GM19328 (cell line): Measurements from ENCODE around the gene TCF19.
"Not testable (repeated sequence)": the region's sequence is repeated elsewhere in the genome, so short reads cannot be mapped to it uniquely, and the experiment has no call there.

Source experiments
- ATAC-seq: cut with Tn5 transposase; IDR thresholded peaks from one replicate; pipeline ENCODE4 v1.9.1; 2021; ENCODE audit warnings: mild to moderate bottlenecking, moderate library complexity; ENCODE audit not compliant: unreplicated experiment

TCF19 gene

DNA sequence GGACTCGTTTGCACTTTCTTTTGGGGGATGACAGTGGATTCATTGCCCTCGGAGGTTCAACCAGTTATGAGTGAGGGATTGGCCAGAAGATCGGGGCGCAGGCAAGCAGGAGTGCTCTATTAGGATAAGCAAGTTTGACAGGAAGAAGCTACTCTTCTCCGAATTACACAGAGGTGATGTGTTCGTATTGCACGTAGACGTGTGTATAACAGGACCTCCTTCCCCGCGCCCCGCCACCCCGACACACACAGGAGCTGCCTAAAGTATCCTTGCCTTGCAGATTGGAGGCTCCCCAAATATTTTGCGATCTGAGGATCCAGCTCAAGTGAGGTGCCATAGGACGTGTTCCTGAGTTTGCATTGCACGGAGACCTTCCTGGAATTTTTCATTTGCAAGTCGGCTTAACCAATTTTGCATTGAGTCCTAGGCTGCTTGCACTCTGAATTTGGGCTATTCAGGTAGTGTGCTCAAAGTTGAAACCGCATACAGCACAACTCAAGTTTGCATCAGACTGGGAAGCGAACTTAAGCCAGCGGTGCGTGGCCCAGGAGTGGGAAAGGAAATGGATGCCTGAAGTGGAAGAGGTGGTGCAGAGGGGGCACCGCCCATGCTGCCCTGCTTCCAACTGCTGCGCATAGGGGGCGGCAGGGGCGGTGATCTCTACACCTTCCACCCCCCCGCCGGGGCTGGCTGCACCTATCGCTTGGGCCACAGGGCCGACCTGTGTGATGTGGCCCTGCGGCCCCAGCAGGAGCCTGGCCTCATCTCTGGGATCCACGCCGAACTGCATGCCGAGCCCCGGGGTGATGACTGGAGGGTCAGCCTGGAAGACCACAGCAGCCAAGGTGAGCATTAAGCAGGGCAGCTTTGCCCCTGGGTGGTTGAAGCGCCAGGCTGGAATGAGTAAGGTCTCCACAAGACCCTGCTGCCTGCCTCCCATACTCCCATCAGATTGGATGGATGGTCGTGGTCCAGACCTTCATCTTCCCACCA is 770 bp downstream of the TCF19 start:
- ATAC-seq = no peak

DNA sequence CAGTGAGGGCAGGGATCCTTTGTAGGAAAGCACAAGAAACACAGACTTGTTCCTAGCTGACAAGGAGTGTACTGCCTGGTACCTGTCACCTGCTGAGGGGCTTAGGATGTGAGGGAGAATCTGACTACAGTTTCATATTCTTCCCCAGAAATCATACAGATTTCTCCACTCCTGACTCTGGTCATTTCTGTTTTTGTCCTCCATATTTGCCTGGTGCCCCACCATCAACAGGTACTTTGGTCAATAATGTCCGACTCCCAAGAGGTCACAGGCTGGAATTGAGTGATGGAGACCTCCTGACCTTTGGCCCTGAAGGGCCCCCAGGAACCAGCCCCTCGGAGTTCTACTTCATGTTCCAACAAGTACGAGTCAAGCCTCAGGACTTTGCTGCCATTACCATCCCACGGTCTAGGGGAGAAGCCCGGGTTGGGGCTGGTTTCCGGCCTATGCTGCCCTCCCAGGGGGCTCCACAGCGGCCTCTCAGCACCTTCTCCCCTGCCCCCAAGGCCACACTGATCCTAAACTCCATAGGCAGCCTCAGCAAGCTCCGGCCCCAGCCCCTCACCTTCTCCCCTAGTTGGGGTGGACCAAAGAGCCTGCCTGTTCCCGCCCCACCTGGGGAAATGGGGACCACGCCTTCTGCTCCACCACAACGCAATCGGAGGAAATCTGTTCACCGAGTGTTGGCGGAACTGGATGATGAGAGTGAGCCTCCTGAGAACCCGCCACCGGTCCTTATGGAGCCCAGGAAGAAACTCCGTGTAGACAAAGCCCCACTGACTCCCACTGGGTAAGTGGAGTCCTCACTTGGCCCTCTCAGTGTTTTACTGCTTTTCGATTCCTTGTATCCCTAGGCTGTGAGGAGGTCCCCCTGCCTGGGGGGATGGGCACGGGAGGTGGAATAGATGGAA is 3.1 kb downstream of the TCF19 start:
- ATAC-seq = no peak

DNA sequence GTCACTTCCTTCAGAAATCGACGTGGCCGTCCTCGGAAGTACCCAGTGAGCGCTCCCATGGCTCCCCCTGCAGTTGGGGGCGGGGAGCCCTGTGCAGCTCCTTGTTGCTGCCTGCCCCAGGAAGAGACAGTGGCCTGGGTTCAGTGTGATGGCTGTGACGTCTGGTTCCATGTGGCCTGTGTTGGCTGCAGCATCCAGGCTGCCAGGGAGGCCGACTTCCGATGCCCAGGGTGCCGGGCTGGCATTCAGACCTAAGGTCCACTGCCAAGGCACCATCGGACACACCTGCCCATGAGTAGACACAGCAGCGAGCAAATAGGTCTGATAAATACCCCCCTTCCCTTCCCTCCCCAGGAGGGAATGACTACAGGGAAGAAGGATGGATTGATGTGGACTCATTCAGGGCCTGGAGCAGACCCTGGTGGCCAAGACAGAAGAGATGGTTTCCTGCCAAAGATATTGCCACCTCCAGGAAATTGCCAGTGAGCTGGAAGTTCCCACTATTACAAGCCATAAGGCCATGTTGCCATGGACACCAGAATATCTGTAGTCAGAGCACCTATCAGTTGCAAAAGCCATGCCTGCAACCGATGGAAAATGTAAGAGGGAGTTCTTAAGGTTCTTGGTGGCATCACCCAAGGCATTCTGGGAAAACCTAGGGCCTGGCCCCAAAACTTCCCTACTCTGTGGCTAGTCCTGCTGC is 4.2 kb downstream of the TCF19 start:
- ATAC-seq = no peak

DNA sequence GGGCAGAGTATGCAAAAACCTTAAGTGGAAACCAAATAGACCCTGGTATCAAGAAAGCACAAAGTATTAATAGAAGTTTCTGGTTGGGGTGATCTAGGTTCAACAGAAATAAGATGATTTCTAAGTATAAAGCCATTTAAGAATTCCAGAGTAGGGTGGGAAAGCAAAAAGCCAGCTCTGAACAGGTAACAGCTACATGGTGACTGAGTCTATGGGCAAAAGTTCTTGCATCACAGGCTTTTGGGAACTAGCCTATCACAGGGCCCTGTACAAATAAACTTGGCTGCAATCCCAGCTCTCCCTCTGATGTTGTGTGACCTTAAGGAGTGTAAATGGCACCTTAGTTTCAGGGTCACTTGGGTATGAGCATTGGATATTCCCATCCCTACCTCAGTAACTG is 5.5 kb downstream of the TCF19 start:
- ATAC-seq = no peak

DNA sequence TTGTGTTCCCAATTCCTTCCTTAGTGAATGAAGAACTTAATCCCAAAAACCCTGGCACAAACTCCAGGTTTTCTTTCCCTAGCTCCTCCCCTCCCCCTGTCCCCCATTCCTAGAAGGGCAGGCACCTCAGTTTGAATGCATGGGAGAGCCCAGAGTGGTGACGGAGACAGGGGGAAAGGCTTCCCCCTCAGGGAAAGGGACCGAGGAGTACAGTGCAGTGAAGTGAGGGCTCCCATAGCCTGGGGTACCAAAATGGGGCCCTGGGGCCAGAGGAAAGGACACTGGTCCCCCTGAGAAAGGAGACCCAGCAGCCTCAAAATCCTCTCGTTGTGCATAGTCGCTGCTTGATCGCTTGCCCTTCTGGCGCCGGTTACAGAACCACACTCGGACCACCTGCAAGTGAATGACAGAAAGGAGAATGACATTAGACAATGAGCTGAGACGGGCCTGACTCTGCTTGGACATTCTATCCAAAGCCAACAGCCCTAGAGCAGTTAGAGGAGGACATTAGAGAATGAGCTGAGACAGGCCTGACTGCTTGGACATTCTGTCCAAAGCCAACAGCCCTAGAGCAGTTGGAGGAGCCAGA is 6.2 kb downstream of the TCF19 start:
- peak; percentile 7 for ATAC-seq

DNA sequence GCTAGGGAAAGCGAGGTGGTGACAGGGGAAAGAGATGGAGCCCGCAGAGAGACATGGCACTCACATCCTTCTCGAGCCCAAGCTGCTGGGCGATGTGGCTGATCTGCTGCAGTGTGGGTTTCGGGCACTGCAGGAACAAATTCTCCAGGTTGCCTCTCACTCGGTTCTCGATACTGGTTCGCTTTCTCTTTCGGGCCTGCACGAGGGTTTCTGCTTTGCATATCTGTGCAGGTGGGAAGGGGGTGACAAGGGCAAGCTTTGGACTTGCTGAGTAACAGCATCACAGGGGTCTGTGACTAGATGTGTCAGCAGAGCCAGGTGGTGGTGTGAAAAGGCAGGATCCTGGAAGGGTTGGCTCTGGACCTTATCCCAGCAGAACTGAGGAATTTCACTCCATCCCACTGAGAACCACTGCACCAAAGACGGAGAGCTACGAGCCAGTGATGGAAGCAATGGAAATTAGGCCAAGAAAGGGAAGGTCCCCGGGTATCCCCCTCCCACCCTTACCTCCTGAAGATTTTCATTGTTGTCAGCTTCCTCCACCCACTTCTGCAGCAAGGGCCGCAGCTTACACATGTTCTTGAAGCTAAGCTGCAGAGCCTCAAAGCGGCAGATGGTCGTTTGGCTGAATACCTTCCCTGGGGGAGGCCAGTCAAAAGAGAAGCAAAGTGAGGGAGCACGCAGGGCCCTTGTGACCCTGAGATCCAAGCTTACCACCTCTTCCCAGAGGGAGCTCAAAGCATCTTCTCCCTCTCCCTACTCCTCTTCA is 6.9 kb downstream of the TCF19 start:
- peak; percentile 67 for ATAC-seq

DNA sequence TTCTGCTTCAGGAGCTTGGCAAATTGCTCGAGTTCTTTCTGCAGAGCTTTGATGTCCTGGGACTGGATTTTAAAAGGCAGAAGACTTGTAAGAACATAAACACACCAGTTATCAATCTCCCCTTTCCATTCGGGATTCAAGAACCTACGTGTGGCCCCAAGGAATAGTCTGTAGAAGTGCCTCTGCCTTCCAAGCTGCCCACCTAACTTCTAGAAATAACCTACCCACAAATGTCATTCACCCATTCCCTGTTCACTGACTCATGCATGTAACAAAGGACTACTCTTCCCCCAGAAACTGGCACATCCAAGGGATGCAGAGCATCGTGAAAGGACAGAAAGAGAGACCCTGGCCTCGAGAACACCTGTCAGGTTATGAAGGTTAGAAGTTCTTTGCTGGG is 7.6 kb downstream of the TCF19 start:
- no peak for ATAC-seq

DNA sequence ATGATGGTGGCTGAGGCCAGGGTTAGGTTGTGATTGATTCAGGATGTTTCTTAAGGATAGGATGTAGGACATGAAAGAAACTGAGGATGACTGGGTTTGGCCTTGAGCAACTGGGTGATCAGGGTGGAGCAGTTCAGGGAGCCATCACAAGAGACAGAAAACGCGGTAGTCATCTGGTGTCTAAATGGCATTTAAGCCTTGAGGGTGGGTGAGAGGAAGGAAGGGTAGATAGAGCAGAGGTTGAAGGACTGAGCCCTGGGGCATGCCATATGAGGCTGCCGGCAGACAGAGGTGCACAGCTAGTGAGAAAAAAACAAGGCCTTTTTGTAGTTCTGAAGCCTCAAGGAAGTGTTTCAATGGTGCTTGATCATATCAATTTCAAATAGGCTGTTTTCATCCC is 10.2 kb downstream of the TCF19 start:
- no peak for ATAC-seq

DNA sequence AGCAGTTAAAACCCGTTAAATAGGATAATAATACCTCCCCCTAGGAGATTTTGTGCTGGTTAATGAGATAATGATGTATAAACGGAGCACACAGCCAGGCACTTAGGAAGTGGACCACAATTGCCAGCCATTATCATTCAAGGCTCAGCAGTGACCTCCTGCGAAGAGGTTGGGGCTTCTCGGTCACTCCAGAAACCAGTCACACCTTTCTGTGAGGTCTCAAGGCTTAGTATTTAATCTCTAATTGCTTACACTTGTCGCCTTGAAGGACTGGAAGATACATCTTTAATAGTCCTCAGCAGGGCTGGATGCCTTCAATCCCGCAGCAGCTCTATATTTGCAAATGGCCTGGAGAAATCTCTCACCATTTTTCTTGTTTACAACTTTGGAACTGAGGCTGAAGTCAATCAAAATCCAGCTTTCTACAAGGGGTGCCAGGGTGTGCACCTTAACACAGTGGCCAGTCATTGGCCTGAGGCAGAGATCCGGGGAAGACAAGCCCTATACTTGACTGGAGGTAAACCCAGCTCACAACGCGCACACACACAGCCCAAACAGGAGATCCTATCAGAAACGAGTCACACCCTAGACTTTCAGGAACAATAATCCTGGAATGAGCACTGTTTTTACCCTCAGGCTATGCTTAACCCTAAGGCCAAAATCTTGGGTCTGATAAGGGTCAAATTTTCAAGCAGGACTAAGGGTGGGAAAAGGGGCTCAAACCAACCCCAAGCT is 10.9 kb downstream of the TCF19 start:
- no peak for ATAC-seq

DNA sequence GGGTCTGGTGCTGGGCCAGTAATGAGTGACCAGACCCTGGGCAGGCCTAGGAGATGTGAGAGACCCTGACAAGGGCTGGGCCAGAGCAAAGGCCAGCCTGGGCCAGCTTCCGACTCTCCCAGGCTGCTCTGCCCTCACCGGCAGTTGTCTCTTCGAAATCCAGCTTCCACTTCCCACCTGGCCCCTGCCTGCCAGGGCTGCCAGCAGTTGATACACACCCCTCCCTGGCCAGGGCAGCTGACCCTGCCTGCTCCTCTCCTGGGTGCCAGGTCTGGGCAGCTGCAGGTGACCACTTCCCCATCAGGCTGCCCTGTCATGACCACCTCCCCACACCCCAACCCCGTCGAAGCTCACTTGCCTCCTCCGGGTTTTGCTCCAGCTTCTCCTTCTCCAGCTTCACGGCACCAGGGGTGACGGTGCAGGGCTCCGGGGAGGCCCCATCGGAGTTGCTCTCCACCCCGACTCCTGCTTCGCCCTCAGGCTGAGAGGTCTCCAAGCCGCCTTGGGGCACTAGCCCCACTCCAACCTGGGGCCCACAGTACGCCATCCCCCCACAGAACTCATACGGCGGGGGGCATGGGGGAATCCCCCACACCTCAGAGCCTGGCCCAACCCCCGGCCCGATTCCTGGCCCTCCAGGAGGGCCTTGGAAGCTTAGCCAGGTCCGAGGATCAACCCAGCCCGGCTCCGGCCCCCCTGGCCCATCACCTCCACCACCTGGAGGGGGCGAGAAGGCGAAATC is 11.6 kb downstream of the TCF19 start:
- ATAC-seq = not testable (repeated sequence)

DNA sequence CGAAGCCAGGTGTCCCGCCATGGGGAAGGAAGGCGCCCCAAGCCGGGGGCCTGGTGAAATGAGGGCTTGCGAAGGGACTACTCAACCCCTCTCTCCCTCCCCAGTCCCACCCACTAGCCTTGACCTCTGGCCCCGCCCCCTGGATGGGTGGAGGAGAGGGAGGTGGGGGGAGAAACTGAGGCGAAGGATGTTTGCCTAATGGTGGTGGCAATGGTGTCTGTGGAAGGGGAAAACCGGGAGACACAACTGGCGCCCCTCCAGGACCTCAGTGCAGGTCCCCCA is 12.2 kb downstream of the TCF19 start, which contains the start of gene POU5F1:
Gene POU5F1, minus strand, starts transcription at position 83 of the 282 bp plus-strand sequence. Its CDS starts 62 bp downstream, at position 21.
- no peak for ATAC-seq

DNA sequence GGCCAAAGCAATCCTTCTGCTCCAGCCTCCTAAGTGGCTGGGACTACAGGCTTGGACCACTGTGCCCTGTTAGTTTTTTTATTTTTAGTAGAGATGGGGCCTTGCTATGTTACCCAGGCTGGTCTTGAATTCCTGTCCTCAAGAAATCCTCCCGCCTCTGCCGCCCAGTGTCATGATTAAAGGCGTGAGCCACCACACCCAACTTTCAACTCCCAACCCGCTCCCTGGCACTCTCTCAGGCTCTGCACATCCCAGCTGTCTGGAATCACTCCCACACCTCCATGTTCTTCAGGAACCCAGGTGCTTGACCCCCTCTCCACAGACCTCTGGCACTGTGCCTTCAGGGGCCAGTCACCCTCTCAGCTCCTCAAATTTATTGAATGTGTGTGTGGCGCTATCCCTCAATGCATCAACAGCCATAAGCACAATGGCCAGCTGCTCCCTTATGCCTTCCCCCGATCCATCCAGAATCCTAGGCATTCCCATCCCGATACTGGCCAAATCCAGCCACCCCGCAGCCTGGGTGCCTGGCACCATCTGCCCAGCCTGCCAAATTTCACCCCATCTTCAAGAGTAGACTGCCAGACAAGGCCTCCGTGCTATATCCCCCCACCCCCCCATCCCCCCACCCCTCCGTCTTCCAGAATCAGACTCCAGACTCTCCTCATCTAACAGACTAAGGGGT is 12.7 kb downstream of the TCF19 start:
- no peak for ATAC-seq

DNA sequence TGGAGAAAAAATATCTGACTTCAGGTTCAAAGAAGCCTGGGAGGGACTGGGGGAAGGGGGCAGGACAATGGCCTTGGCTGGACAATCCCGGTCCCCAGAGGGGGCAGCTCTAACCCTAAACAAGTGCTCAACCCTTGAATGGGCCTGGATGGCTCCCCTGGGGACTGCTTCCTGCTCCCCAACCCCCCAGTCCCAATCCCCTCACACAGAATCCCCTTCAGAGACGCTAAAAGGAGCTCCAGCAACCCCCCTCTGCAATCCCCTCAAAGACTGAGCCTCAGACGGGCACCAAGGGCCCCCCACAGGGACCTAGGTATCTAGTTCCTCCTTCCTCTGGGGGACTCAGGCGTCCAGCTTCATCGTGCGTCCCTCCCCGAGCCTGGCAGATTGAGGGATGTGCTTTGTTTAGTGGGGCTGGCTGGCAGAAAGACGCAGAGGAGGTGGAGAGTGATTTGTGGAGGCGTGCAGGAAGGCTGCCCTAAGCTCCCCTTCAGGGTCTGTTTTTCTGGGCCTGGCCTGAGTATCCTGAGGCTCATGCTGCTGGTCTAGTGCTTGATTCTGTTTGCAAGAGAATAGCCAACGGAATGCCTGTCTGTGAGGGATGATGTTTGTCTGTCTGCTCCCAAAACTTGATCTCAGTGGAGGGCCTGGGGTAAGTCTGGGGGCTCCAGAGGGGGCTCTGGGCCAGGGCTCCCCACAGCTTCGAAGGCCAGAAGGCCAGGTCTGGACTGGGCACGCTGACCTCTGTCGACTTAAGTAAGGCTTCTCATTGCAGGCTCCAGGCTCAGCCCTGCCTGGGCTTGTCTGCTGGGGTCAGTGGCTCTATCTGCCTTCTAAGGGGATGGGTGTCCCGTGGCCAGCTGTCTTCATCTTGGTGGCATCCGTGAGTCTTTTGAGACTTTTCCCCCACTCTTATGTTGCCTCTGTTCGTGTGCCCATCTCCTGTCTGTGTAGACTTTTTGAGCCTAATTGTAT is 13.8 kb downstream of the TCF19 start:
- no peak for ATAC-seq

DNA sequence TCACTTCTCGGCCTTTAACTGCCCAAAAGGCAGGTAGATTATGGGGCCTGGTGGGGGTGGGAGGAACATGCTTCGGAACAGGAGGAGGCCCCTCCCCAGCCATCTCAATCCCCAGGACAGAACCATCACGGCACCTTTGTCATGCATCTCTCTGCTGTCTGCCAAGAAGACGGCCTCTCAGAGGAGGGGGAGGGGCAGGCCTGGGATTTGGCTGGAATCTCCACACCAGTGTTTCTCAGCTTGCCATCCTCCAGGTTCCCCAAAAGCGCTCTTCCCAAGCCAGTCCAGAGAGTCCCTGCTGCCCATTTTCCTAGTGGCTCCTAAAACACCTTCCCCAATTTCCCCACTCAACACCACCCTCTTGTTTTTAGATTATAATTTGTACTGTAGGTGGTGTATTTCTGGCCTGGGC is 14.6 kb downstream of the TCF19 start:
- no peak for ATAC-seq

DNA sequence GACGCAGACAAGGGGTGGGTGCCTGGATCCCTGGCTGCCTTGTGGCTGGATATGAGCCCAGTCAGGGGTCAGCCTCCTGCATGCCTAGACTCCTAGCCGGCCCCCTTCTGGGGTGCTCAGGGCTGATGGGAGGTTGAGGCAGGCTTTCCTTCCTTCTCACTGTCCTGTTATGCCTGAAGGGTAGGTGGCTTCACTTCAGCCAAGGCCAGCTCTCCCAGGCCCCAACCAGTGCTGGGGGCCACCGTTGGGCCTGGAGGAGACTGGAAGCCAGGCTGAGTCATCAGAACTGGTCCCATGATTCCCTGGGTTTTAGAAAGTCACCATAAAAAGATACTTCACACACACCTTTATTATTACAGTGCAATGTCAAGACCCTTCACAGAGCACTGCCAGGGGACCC is 15.0 kb downstream of the TCF19 start:
- no peak for ATAC-seq

DNA sequence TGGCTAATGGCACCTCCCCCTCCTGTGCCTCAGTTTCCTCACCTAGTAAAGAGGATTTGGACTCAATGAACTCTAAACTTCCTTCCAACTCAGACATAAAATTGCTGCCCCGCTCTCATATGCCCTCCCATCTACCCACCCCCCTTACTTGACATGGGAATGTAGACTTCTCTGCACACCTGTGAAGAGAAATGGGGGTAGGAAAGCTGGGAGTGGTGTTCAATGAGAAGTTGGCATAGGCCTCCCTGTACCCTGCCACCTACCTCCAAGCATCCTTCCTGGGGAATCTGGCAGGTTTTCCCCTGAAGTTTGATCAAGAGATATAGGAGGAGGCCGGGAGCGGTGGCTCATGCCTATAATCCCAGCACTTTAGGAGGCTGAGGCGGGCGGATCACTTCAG is 16.0 kb downstream of the TCF19 start:
- ATAC-seq = no peak

DNA sequence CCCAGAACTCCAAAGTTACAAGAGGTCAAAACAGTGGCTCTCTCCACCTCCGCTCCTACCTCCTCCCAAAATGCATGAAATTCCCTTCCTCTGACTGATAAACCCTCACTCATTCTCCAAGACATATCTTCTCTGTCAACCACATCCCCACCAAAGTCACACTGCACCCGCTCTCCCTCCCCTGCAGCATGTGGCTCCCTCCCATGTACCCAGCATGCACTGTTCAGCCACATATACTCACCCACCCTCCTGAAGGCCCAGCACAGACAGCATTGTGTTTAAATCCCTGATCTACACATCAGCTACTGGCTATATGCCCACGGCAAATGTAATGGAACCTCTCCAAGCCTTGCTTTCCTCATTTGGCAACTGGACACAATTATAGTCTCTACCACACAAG is 17.6 kb downstream of the TCF19 start:
- no peak for ATAC-seq
